ENCODE measurements around the gene POU2F3.

DNA sequence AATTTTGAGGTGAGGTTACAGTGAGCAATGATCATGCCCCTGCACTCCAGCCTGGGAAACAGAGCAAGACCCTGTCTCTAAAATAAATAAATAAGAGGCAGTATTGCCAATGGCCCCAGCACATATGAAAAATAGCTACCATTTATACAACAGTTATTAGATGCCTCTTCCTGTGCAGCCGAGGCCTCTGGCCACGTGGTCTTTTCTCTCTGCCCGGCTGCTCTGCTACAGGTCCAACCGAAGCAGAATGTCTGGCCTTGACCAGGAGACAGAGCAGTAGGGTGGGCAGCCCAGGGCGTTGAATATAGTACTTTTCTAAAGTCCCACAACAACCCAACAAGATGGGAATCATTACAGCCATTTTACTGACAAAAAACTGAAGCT is 41.5 kb upstream of the POU2F3 start:
- TF ChIP-seq POLR2A (IDR thresholded peaks at IDR 0.05; ENCODE audit: low read length): no peak
- no peak for TF ChIP-seq GATA1 (IDR thresholded peaks at IDR 0.05; ENCODE audit: low read depth, low read length)

All from erythroblast (primary cell).